Activated CD8-positive, alpha-beta memory T cell treated with anti-CD3 and anti-CD28 coated beads, Interleukin-2, amount 10 ng/mL, durations not matched to agents 7 days and 5 days (primary cell): ENCODE data around the gene OTUB2. TPM values are rescaled to one million over a fixed set of nuclear protein-coding genes. Genes with fewer than 3 reads are reported as not detected.
A peak's percentile ranks its signal among the peaks of the same experiment; 100 is the strongest.

Source experiments
- ATAC-seq: fragments of 150-1000 bp; cut with Tn5 transposase; one replicate; pipeline ENCODE4 v1.10.0; 2021; ENCODE audit warnings: moderate library complexity
- CTCF ChIA-PET: fragments of 350-600 bp; sonication (Branson Sonifier 250); formaldehyde crosslinking; loops from one replicate; lab custom pipeline; 2021; ENCODE audit warnings: antibody characterized with exemption; lab: Charles Lee
- DNase-seq: peaks from one replicate; pipeline ENCODE4 v3.0.0-alpha.2; 2020
- H3K27ac Mint-ChIP-seq: one replicate; pipeline ENCODE4 v1.8.0; 2021; ENCODE audit warnings: mild to moderate bottlenecking, mixed read lengths
- H3K27me3 Mint-ChIP-seq: one replicate; pipeline ENCODE4 v1.8.0; 2021; ENCODE audit warnings: mixed read lengths
- H3K36me3 Mint-ChIP-seq: one replicate; pipeline ENCODE4 v1.8.0; 2021; ENCODE audit warnings: mild to moderate bottlenecking, mixed read lengths
- H3K4me1 Mint-ChIP-seq: one replicate; pipeline ENCODE4 v1.8.0; 2021; ENCODE audit warnings: mixed read lengths
- H3K4me3 Mint-ChIP-seq: one replicate; pipeline ENCODE4 v1.8.0; 2021; ENCODE audit warnings: mild to moderate bottlenecking, moderate library complexity, mixed read lengths
- H3K9me3 Mint-ChIP-seq: one replicate; pipeline ENCODE4 v1.8.0; 2022; ENCODE audit warnings: low read depth, mixed read lengths
- total RNA-seq, 2 experiments: library from RNA; stranded (reverse); gene quantifications; one replicate each; pipeline ENCODE4 v1.2.3, GENCODE V29; 2021

OTUB2 gene
- total RNA-seq, 2 experiments from 2014 or later, result 3.4 to 4.2 TPM

DNA sequence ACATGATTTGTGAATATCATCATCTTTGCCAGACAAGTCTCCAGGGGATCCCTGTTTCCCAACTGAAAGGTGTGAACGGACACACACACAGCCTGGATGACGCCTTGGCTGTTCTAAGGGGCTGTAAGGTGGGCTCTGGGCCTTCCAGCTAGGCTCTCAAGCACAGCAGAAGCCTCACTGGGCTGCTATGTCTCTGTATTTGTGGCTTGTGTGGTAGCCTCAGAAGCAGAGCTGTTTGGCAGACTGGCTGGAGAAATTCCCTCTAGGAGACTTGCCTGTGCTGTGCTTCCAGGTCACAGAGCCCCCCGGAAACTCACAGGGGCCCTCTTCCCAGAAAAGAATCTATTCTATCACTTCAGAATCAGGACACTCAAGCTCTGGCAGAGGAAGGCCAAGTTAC is 21.4 kb downstream of the OTUB2 start:
- CTCF ChIA-PET, result interaction anchor here (1.1 to 3.5 kb wide), 4 partner anchors 11 to 89 kb away, joined by 4 to 14 read pairs (median 8); no protein-coding TSS in a partner anchor
- H3K4me1 Mint-ChIP-seq, result peaks cover 9% of the 10 kb centered on the region
- DNase-seq (no peak), ATAC-seq (no peak)
- no peak overlapping the region for H3K4me3 Mint-ChIP-seq
- H3K9me3 Mint-ChIP-seq, result no peaks in the 10 kb centered on the region
- no peaks in the 10 kb centered on the region for H3K27me3 Mint-ChIP-seq
- H3K36me3 Mint-ChIP-seq, result peaks cover 22% of the 10 kb centered on the region
- no peak overlapping the region for H3K27ac Mint-ChIP-seq

DNA sequence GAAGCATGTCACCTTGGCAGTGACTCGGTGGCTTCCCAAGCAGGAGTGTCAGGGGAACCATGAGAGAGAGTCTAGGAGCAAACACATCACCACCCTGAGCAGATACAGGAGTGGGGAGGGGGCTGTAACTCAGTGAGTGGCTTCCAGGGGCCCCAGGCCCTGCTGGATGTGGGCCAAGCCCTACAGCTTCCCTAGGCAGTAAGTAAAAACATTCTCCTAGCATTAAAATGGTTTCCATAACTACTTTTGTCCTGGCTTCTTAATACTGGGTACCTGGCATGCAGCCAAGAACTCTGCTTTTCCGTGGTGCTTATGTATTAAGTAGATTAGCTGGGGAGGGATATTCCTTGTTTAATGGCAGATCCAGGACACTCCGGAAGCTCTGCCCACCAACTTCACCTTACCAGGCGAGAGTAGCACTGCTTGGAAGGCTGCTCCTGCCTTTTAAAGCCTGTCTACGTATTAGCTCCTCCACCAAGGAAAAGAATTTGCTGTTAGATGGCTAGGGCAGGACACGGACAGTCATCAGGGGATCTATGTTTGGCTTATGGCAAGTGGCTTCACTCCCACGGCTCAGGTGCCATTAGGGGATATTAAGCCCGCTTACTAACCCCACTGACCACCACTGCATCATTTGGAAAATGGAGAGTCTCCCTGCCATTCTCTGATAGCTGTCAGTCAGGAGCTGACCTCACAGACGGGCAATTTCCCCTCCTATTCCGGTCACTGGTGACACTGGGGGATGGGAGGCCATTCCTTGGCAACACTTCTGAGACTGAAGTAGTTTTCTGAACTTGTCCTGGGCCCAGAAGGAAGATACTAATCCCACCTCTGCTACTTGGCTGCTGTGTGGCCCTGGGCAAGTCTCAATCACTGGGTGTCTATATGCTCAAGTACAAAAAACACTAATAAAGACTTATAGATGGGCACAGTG is 22.8 kb downstream of the OTUB2 start:
- no peak overlapping the region for H3K27ac Mint-ChIP-seq
- no peaks in the 10 kb centered on the region for H3K9me3 Mint-ChIP-seq
- peaks cover 17% of the 10 kb centered on the region for H3K4me1 Mint-ChIP-seq
- CTCF ChIA-PET, result interaction anchor here (1.1 to 3.5 kb wide), 9 partner anchors 8 to 88 kb away, joined by 3 to 14 read pairs (median 6); partner anchors contain the start of genes DDX24 and IFI27L1
- no peak overlapping the region for H3K4me3 Mint-ChIP-seq
- H3K36me3 Mint-ChIP-seq, result peaks cover 30% of the 10 kb centered on the region
- ATAC-seq (no peak), DNase-seq (peak; percentile 15)
- H3K27me3 Mint-ChIP-seq, result no peaks in the 10 kb centered on the region

DNA sequence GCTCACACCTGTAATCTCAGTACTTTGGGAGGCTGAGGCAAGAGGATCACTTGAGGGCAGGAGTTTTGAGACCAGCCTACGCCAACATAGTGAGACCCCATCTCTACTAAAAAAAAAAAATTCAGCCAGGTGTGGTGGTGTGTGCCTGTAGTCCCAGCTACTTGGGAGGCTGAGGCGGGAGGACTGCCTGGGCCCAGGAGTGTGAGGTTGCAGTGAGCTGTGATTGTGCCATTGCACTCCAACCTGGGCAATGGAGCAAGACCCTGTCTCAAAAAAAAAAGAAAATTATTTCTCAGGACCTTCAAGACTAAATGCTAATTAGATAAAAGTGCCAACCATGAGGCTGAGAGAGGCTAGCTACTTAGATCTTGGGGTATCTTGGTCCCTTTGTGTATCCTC is 23.5 kb downstream of the OTUB2 start:
- no peaks in the 10 kb centered on the region for H3K9me3 Mint-ChIP-seq
- CTCF ChIA-PET, result interaction anchor here (1.0 to 3.5 kb wide), 5 partner anchors 12 to 83 kb away, joined by 3 to 14 read pairs (median 3); partner anchors contain the start of genes DDX24 and IFI27L1

DNA sequence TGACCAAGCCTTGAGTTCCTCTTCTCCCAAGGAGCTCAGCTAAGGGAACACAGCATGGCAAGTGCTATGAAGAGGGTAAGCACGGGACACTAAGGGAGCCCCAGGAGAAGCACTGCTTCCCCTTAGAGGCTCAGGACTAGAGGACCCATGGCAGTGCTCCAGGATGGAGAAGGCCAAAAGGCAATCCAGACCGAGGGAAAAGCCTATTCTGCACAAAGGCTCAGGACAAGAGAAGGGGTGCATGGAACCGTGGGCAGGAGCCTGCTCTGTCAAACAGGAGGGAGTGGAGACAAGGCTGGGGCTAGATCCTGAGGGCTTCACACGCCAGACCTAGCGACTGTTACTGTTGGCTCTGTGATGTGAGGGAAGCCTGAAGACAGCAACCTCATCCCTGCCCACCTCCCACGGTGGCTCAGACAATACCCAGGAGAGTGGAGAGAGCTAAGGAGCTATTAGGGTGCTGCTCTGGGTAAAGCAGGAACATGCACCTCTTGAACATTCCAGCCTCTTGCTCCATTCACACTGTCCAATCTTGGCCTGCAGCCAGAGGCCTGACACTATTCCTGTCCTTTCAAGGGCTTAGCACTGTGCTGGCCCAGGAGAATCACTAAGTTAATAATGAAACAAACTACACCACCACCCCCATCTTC is 24.2 kb downstream of the OTUB2 start:
- Mint-ChIP-seq H3K36me3 (peaks cover 44% of the 10 kb centered on the region), H3K27ac (no peak overlapping the region), H3K9me3 (no peaks in the 10 kb centered on the region), H3K4me3 (no peak overlapping the region), H3K27me3 (no peaks in the 10 kb centered on the region), H3K4me1 (peaks cover 31% of the 10 kb centered on the region)
- CTCF ChIA-PET, result interaction anchor here (0.9 to 4.9 kb wide), 7 partner anchors 13 to 87 kb away, joined by 3 to 41 read pairs (median 3); partner anchors contain the start of genes DDX24, IFI27L1 and IFI27L2
- ATAC-seq (no peak), DNase-seq (peak; percentile 26)

More for the DNA sequence above, 23.5 kb downstream of the OTUB2 start:
- Mint-ChIP-seq H3K4me3 (no peak overlapping the region), H3K27me3 (no peaks in the 10 kb centered on the region), H3K4me1 (peaks cover 24% of the 10 kb centered on the region), H3K36me3 (peaks cover 37% of the 10 kb centered on the region), H3K27ac (no peak overlapping the region)
- ATAC-seq (no peak), DNase-seq (no peak)

DNA sequence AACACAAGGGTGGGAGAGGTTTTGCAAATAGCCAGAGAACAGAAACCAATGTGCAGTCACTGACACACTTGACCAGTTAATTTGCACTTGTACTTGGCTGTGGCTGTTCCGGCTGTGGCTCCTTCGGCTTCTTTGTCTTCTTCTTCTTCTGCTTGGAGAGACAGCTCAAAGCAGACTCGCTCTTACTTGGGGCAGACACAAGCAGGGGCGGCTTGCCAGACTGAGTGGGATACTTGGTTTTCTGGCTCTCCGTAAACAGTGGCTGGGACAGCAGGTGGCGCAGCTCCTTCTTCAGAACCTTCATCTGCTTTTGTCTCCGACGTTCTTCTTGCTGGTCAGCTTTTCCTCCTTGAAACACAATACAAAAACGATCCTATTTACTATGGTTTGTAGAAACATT is 25.0 kb downstream of the OTUB2 start:
- Mint-ChIP-seq H3K4me3 (no peak overlapping the region), H3K27me3 (no peaks in the 10 kb centered on the region), H3K36me3 (peaks cover 50% of the 10 kb centered on the region), H3K27ac (no peak overlapping the region), H3K4me1 (peaks cover 35% of the 10 kb centered on the region), H3K9me3 (no peaks in the 10 kb centered on the region)
- CTCF ChIA-PET, result interaction anchor here (0.7 to 4.9 kb wide), 9 partner anchors 15 to 111 kb away, joined by 3 to 41 read pairs (median 4); partner anchors contain the start of genes DDX24, IFI27L1 and IFI27L2
- DNase-seq, result peak; percentile 40
- ATAC-seq, result no peak

DNA sequence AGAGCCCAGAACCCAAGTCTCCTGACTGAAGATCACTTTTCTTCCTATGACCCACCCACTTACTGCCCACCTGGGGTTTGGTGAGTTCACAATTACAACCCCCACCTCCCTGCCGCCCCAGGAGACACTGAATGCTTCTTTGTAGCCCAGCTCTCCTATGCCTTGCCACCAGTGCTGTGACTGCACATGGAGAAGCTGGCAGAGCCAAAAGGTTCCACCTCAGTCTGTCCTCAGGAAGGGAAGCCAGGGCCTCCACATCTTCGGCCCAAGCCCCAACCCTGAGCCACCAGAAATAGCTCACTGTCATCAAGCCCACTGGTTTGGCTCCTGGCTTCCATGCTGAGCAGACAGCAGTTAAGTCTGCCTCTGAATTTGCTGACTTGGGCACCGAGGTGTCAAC is 25.6 kb downstream of the OTUB2 start:
- Mint-ChIP-seq H3K4me1 (peaks cover 42% of the 10 kb centered on the region), H3K27ac (no peak overlapping the region), H3K4me3 (no peak overlapping the region), H3K27me3 (no peaks in the 10 kb centered on the region), H3K36me3 (peaks cover 54% of the 10 kb centered on the region), H3K9me3 (no peaks in the 10 kb centered on the region)
- CTCF ChIA-PET, result interaction anchor here (0.7 to 4.9 kb wide), 10 partner anchors 15 to 129 kb away, joined by 3 to 41 read pairs (median 4); partner anchors contain the start of genes DDX24, IFI27L1 and IFI27L2
- DNase-seq, result no peak
- ATAC-seq, result no peak

DNA sequence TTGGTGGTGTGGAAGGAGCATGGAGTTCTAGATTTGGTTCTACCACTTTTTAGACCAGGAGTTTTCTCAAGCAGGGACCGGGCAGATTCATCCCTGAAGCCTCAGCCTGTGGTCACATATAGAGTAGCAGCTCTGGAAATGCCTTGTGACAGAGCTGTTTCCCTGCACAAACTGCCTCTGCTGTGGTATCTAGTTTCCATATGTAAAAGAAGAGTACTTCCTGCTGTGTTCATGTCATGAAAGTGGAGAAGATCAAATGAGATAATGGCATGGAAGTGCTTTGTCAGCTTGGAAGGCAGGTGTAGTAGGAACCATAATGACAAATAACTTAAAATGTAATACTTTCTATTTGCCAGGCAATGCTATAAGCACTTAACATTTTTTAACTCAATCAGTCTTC is 26.1 kb downstream of the OTUB2 start:
- H3K9me3 Mint-ChIP-seq, result no peaks in the 10 kb centered on the region
- DNase-seq, result peak; percentile 37

DNA sequence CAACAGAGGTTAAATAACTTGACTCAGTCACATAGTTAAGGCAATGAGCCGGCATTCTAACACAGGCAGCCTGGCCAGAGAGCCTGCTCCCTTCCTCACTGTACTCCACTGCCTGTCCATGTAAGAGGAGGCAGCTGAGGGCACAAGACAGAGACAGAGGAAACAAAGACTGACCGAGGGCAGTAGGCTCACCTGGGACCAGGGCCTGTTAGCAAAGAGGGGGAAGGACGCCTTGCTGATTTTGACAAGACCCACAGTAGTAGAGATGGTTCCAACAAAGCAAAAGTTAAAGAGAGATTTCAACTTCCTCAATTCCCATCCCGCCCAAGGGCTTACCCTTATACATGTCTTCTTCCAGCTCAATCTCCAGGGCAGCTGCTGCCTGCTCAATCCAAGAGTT is 26.5 kb downstream of the OTUB2 start:
- peak; percentile 21 for DNase-seq
- Mint-ChIP-seq H3K9me3 (no peaks in the 10 kb centered on the region), H3K4me1 (peaks cover 51% of the 10 kb centered on the region), H3K36me3 (peaks cover 60% of the 10 kb centered on the region), H3K27me3 (no peaks in the 10 kb centered on the region), H3K27ac (peak overlapping the region; percentile 12), H3K4me3 (no peak overlapping the region)
- no peak for ATAC-seq
- CTCF ChIA-PET, result interaction anchor here (0.8 to 4.9 kb wide), 8 partner anchors 16 to 128 kb away, joined by 3 to 41 read pairs (median 4); partner anchors contain the start of gene IFI27L2

More for the DNA sequence above, 26.1 kb downstream of the OTUB2 start:
- no peaks in the 10 kb centered on the region for H3K27me3 Mint-ChIP-seq
- H3K4me3 Mint-ChIP-seq, result no peak overlapping the region
- CTCF ChIA-PET, result interaction anchor here (0.8 to 4.9 kb wide), 9 partner anchors 16 to 128 kb away, joined by 3 to 41 read pairs (median 5); partner anchors contain the start of genes DDX24, IFI27L1 and IFI27L2
- peaks cover 55% of the 10 kb centered on the region for H3K36me3 Mint-ChIP-seq
- no peak for ATAC-seq
- peaks cover 46% of the 10 kb centered on the region for H3K4me1 Mint-ChIP-seq
- H3K27ac Mint-ChIP-seq, result peak overlapping the region; percentile 12

DNA sequence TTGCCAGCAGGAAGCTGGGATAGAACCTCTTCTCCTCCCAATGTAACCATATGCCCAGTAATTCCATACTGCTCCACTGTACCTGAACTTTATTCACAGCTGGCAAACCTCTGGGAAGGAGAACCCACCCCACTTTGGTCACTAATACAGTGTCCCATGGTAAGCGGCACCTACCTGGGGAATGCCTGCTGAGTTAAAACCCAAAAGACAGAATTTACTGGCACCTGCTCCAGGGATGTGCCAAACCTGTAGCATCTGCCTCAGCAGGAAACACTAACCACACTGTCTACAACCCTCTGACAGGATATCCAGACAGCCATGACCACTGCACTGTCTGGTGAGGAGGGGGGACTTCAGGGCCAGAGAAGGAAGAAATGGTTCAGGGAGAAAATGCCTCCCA is 28.3 kb downstream of the OTUB2 start:
- Mint-ChIP-seq H3K4me3 (no peak overlapping the region), H3K27ac (no peak overlapping the region), H3K27me3 (no peaks in the 10 kb centered on the region), H3K4me1 (peaks cover 66% of the 10 kb centered on the region), H3K9me3 (no peaks in the 10 kb centered on the region), H3K36me3 (peaks cover 69% of the 10 kb centered on the region)
- CTCF ChIA-PET, result interaction anchor here (0.9 to 4.9 kb wide), 2 partner anchors 83 to 115 kb away, joined by 3 to 41 read pairs; no protein-coding TSS in a partner anchor
- DNase-seq (peak; percentile 44), ATAC-seq (peak; percentile 27)

DNA sequence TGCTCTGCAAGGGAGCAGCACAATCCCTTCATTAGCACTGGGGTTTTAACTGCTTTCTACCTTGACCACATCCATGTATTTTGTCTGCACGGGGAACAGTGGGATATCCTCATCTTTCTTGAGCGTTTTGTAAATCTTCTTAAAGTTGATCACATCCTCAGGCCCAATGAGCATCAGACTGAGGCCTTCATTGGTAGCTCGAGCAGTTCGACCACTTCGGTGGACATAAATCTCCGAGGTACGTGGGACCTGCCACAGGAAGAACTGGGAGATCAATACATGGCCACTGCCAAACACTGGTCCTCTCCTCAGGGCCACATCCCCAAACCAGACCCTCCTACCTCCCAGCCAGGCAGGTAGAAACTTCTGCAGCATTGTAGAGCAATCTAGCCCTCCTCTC is 28.8 kb downstream of the OTUB2 start:
- Mint-ChIP-seq H3K36me3 (peaks cover 68% of the 10 kb centered on the region), H3K4me1 (peaks cover 66% of the 10 kb centered on the region), H3K27me3 (no peaks in the 10 kb centered on the region), H3K9me3 (no peaks in the 10 kb centered on the region), H3K4me3 (no peak overlapping the region), H3K27ac (peak overlapping the region; percentile 72)
- ATAC-seq (no peak), DNase-seq (peak; percentile 32)
- CTCF ChIA-PET, result interaction anchor here (0.9 to 1.2 kb wide), 2 partner anchors 77 to 115 kb away, joined by 3 read pairs; no protein-coding TSS in a partner anchor

DNA sequence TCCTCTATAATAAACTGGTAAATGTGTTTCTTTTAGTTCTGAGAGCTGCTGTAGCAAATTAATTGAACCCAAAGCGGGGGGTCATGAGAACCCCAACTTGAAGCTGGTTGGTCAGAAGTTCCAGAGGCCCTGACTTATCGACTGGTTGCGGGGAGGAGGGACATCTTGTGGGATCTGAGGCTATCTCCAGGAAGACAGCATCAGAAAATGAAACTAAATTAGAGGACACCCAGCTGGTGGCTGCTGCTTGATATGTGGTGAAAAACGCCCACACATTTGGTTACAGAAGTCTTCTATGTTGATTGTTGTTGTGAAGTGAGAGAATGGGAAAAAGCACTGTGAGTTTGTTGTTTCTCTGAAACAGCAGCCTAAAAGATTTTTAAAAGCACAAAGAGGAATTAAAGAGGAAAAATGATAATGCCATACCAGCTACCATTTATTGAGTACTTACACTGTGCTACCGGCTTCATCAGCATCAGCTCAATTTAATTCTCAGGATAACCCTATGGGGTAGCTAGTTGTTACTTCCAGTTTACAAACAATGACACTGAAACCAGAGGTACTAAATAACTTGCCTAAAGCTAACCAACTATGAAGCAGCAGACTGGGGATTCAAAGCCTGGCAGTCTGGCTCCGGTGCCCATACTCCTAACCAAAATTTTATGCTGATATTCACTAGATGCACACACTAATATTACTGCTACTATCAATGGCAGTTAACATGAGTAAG is 30.6 kb downstream of the OTUB2 start:
- H3K27ac Mint-ChIP-seq, result peak overlapping the region; percentile 72
- H3K27me3 Mint-ChIP-seq, result no peaks in the 10 kb centered on the region
- CTCF ChIA-PET, result interaction anchor here (1.2 to 3.8 kb wide), 12 partner anchors 8 to 124 kb away, joined by 3 to 23 read pairs (median 6); partner anchors contain the start of genes DDX24 and IFI27L1
- H3K36me3 Mint-ChIP-seq, result peaks cover 74% of the 10 kb centered on the region
- no peaks in the 10 kb centered on the region for H3K9me3 Mint-ChIP-seq
- DNase-seq, result peak; percentile 80
- ATAC-seq, result peak; percentile 84
- H3K4me3 Mint-ChIP-seq, result peak overlapping the region; percentile 10
- peaks cover 66% of the 10 kb centered on the region for H3K4me1 Mint-ChIP-seq

DNA sequence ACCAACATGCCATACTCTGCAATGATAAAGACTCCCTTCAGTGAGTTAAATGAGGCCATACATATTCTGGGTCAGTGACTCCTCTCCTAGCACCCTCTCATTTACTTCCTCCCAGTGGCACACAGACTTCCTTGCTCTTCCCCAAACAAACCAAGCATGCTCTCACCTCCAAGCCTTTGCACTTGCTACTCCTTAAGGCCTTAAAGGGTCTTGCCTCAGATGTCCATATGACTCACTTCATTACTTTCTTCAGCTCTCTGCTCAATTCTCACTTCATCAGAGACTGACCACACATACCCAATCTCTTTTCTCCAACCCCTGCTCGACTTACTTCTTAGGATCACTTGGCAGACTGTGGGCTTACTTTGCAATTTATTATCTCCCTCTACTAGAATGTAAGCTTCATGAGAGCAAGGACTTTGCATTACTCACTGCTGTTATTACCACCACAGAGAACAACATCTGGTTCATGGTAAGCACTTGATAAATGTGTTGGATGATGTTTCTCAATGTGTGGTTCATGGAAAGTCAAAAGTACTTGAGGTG is 32.1 kb downstream of the OTUB2 start:
- Mint-ChIP-seq H3K36me3 (peaks cover 77% of the 10 kb centered on the region), H3K4me1 (peaks cover 58% of the 10 kb centered on the region), H3K4me3 (no peak overlapping the region), H3K27me3 (no peaks in the 10 kb centered on the region), H3K27ac (peak overlapping the region; percentile 72), H3K9me3 (no peaks in the 10 kb centered on the region)
- peak; percentile 32 for DNase-seq
- no peak for ATAC-seq
- CTCF ChIA-PET, result interaction anchor here (2.2 to 3.8 kb wide), 4 partner anchors 22 to 118 kb away, joined by 6 to 23 read pairs (median 15); no protein-coding TSS in a partner anchor
